Measurements from ENCODE around the gene SLC26A6.

The SLC26A6 gene

GRCh38 chr3:48623851-48624547, 11.3 kb downstream of the SLC26A6 start:
- peaks cover 16% of the 10 kb centered on the region for H3K4me1 ChIP-seq (ENCODE audit: control insufficient read depth, insufficient read depth, low read length)
- H3K4me3 ChIP-seq (ENCODE audit: low read length): no peak overlapping the region
- no peaks in the 10 kb centered on the region for H3K27me3 ChIP-seq (ENCODE audit: control insufficient read depth, insufficient read depth, low read length)
- H3K9me3 ChIP-seq (ENCODE audit: control insufficient read depth, low read length): no peaks in the 10 kb centered on the region
- peak overlapping the region; percentile 39 for H3K9ac ChIP-seq (ENCODE audit: low read length)
- H3K36me3 ChIP-seq (ENCODE audit: control insufficient read depth, insufficient read depth, low read length): no peaks in the 10 kb centered on the region

GRCh38 chr3:48621461-48621869, 13.8 kb downstream of the SLC26A6 start, which contains the start of gene TMEM89:
Gene TMEM89 (minus strand): TSS chr3:48621769. CDS start chr3:48621756, 13 bp downstream.
- no peak within 1 kb of the TSS for H3K9ac ChIP-seq (ENCODE audit: low read length)
- H3K36me3 ChIP-seq (ENCODE audit: control insufficient read depth, insufficient read depth, low read length): no peaks in the 10 kb centered on the region
- H3K27me3 ChIP-seq (ENCODE audit: control insufficient read depth, insufficient read depth, low read length): no peaks in the 10 kb centered on the region

GRCh38 chr3:48619541-48620524, 15.4 kb downstream of the SLC26A6 start:
- Histone ChIP-seq H3K27me3 (ENCODE audit: control insufficient read depth, insufficient read depth, low read length) (no peaks in the 10 kb centered on the region), H3K4me1 (ENCODE audit: control insufficient read depth, insufficient read depth, low read length) (peaks cover 16% of the 10 kb centered on the region), H3K4me3 (ENCODE audit: low read length) (no peak overlapping the region), H3K9ac (ENCODE audit: low read length) (no peak overlapping the region), H3K36me3 (ENCODE audit: control insufficient read depth, insufficient read depth, low read length) (no peaks in the 10 kb centered on the region), H3K9me3 (ENCODE audit: control insufficient read depth, low read length) (peaks cover 9% of the 10 kb centered on the region)

More at GRCh38 chr3:48621461-48621869, 13.8 kb downstream of the SLC26A6 start, which contains the start of gene TMEM89:
- Histone ChIP-seq H3K4me1 (ENCODE audit: control insufficient read depth, insufficient read depth, low read length) (peaks cover 16% of the 10 kb centered on the region), H3K9me3 (ENCODE audit: control insufficient read depth, low read length) (peaks cover 9% of the 10 kb centered on the region), H3K4me3 (ENCODE audit: low read length) (no peak within 1 kb of the TSS)

GRCh38 chr3:48617559-48617958, 17.7 kb downstream of the SLC26A6 start:
- H3K27me3 ChIP-seq (ENCODE audit: control insufficient read depth, insufficient read depth, low read length): no peaks in the 10 kb centered on the region
- no peaks in the 10 kb centered on the region for H3K36me3 ChIP-seq (ENCODE audit: control insufficient read depth, insufficient read depth, low read length)
- H3K4me1 ChIP-seq (ENCODE audit: control insufficient read depth, insufficient read depth, low read length): peaks cover 6% of the 10 kb centered on the region
- no peak overlapping the region for H3K4me3 ChIP-seq (ENCODE audit: low read length)
- peaks cover 9% of the 10 kb centered on the region for H3K9me3 ChIP-seq (ENCODE audit: control insufficient read depth, low read length)
- H3K9ac ChIP-seq (ENCODE audit: low read length): no peak overlapping the region

- no peak overlapping the region for H3K9ac ChIP-seq (ENCODE audit: low read length)
- no peaks in the 10 kb centered on the region for H3K4me1 ChIP-seq (ENCODE audit: control insufficient read depth, insufficient read depth, low read length)
- no peak overlapping the region for H3K4me3 ChIP-seq (ENCODE audit: low read length)
- no peaks in the 10 kb centered on the region for H3K36me3 ChIP-seq (ENCODE audit: control insufficient read depth, insufficient read depth, low read length)
- peaks cover 3% of the 10 kb centered on the region for H3K27me3 ChIP-seq (ENCODE audit: control insufficient read depth, insufficient read depth, low read length)
- H3K9me3 ChIP-seq (ENCODE audit: control insufficient read depth, low read length): peaks cover 9% of the 10 kb centered on the region
Measured at GRCh38 chr3:48614044-48614443, 21.2 kb downstream of the SLC26A6 start.

GRCh38 chr3:48612309-48612708, 23.0 kb downstream of the SLC26A6 start:
- no peak overlapping the region for H3K4me3 ChIP-seq (ENCODE audit: low read length)
- H3K4me1 ChIP-seq (ENCODE audit: control insufficient read depth, insufficient read depth, low read length): no peaks in the 10 kb centered on the region
- no peak overlapping the region for H3K9ac ChIP-seq (ENCODE audit: low read length)
- peaks cover 3% of the 10 kb centered on the region for H3K9me3 ChIP-seq (ENCODE audit: control insufficient read depth, low read length)
- H3K36me3 ChIP-seq (ENCODE audit: control insufficient read depth, insufficient read depth, low read length): no peaks in the 10 kb centered on the region
- H3K27me3 ChIP-seq (ENCODE audit: control insufficient read depth, insufficient read depth, low read length): peaks cover 3% of the 10 kb centered on the region

GRCh38 chr3:48609088-48610005, 25.9 kb downstream of the SLC26A6 start, which contains the start of gene UQCRC1:
Gene UQCRC1 (minus strand): TSS chr3:48609646. CDS start chr3:48609620, 26 bp downstream.
- peaks cover 3% of the 10 kb centered on the region for H3K27me3 ChIP-seq (ENCODE audit: control insufficient read depth, insufficient read depth, low read length)
- peaks cover 1% of the 10 kb centered on the region for H3K36me3 ChIP-seq (ENCODE audit: control insufficient read depth, insufficient read depth, low read length)
- H3K9me3 ChIP-seq (ENCODE audit: control insufficient read depth, low read length): no peaks in the 10 kb centered on the region
- H3K4me3 ChIP-seq (ENCODE audit: low read length): peak within 1 kb of the TSS; percentile 51
- H3K4me1 ChIP-seq (ENCODE audit: control insufficient read depth, insufficient read depth, low read length): no peaks in the 10 kb centered on the region
- peak within 1 kb of the TSS; percentile 95 for H3K9ac ChIP-seq (ENCODE audit: low read length)

- H3K9ac ChIP-seq (ENCODE audit: low read length): no peak overlapping the region
- H3K27me3 ChIP-seq (ENCODE audit: control insufficient read depth, insufficient read depth, low read length): peaks cover 3% of the 10 kb centered on the region
Measured at GRCh38 chr3:48607519-48607918, 27.7 kb downstream of the SLC26A6 start.

GRCh38 chr3:48601622-48601994, 33.7 kb downstream of the SLC26A6 start:
- H3K9me3 ChIP-seq (ENCODE audit: control insufficient read depth, low read length): no peaks in the 10 kb centered on the region
- H3K4me1 ChIP-seq (ENCODE audit: control insufficient read depth, insufficient read depth, low read length): peaks cover 10% of the 10 kb centered on the region
- H3K36me3 ChIP-seq (ENCODE audit: control insufficient read depth, insufficient read depth, low read length): peaks cover 48% of the 10 kb centered on the region
- no peaks in the 10 kb centered on the region for H3K27me3 ChIP-seq (ENCODE audit: control insufficient read depth, insufficient read depth, low read length)
- no peak overlapping the region for H3K9ac ChIP-seq (ENCODE audit: low read length)
- no peak overlapping the region for H3K4me3 ChIP-seq (ENCODE audit: low read length)

More at GRCh38 chr3:48607519-48607918, 27.7 kb downstream of the SLC26A6 start:
- Histone ChIP-seq H3K36me3 (ENCODE audit: control insufficient read depth, insufficient read depth, low read length) (peaks cover 16% of the 10 kb centered on the region), H3K4me1 (ENCODE audit: control insufficient read depth, insufficient read depth, low read length) (no peaks in the 10 kb centered on the region), H3K9me3 (ENCODE audit: control insufficient read depth, low read length) (no peaks in the 10 kb centered on the region), H3K4me3 (ENCODE audit: low read length) (no peak overlapping the region)

GRCh38 chr3:48600711-48601621, 34.3 kb downstream of the SLC26A6 start:
- H3K9me3 ChIP-seq (ENCODE audit: control insufficient read depth, low read length): no peaks in the 10 kb centered on the region
- H3K4me3 ChIP-seq (ENCODE audit: low read length): no peak overlapping the region
- no peak overlapping the region for H3K9ac ChIP-seq (ENCODE audit: low read length)
- no peaks in the 10 kb centered on the region for H3K27me3 ChIP-seq (ENCODE audit: control insufficient read depth, insufficient read depth, low read length)
- H3K4me1 ChIP-seq (ENCODE audit: control insufficient read depth, insufficient read depth, low read length): peaks cover 10% of the 10 kb centered on the region
- H3K36me3 ChIP-seq (ENCODE audit: control insufficient read depth, insufficient read depth, low read length): peaks cover 48% of the 10 kb centered on the region

Data from mucosa of stomach (tissue), 1 donor.